Neural progenitor cell (in vitro differentiated cells): ENCODE data around the gene RUBCN. TPM values are rescaled to one million over a fixed set of nuclear protein-coding genes. Genes with fewer than 3 reads are reported as not detected.
A peak's percentile ranks its signal among the peaks of the same experiment; 100 is the strongest.

Experiments
- DNase-seq: peaks from one replicate; pipeline ENCODE4 v3.0.0-alpha.2; 2016; ENCODE audit warnings: low spot score
- H2AFZ ChIP-seq: fragments of 200-600 bp; sonication (generic); replicated peaks from 2 replicates; pipeline ENCODE4 v1.6.1; 2016; ENCODE audit warnings: antibody characterized with exemption
- H3F3A ChIP-seq: fragments of 200-600 bp; sonication (generic); 2 replicates; pipeline ENCODE4 v1.6.1; 2016; ENCODE audit warnings: antibody characterized with exemption, low read depth
- H3K27ac ChIP-seq: fragments of 200-600 bp; sonication (generic); 2 replicates; pipeline ENCODE4 v1.5.1; 2016; ENCODE audit warnings: mild to moderate bottlenecking
- H3K27me3 ChIP-seq: fragments of 200-600 bp; sonication (generic); 2 replicates; pipeline ENCODE4 v1.6.1; 2016; ENCODE audit warnings: mild to moderate bottlenecking, moderate library complexity
- H3K36me3 ChIP-seq: fragments of 200-600 bp; sonication (generic); 2 replicates; pipeline ENCODE4 v1.5.1; 2016
- H3K4me1 ChIP-seq: fragments of 200-600 bp; sonication (generic); 2 replicates; pipeline ENCODE4 v1.6.1; 2016; ENCODE audit warnings: mixed run types
- H3K4me2 ChIP-seq: fragments of 200-600 bp; sonication (generic); 2 replicates; pipeline ENCODE4 v1.6.1; 2016
- H3K4me3 ChIP-seq: fragments of 200-600 bp; sonication (generic); 2 replicates; pipeline ENCODE4 v1.5.1; 2016
- H3K79me2 ChIP-seq: fragments of 200-600 bp; sonication (generic); 2 replicates; pipeline ENCODE4 v1.6.1; 2016; ENCODE audit warnings: low read depth
- H3K9ac ChIP-seq: fragments of 200-600 bp; sonication (generic); 2 replicates; pipeline ENCODE4 v1.6.1; 2016
- H3K9me3 ChIP-seq: fragments of 200-600 bp; sonication (generic); 2 replicates; pipeline ENCODE4 v1.5.1; 2016; ENCODE audit warnings: low read depth
- H4K20me1 ChIP-seq: fragments of 200-600 bp; sonication (generic); 2 replicates; pipeline ENCODE4 v1.6.1; 2016; ENCODE audit warnings: low read depth
- H3K27ac Mint-ChIP-seq: 3 replicates; pipeline ENCODE4 v1.8.0; 2021; ENCODE audit warnings: mixed read lengths
- H3K27me3 Mint-ChIP-seq: 2 replicates; pipeline ENCODE4 v1.8.0; 2022; ENCODE audit warnings: low read depth, mild to moderate bottlenecking, inconsistent platforms, moderate library complexity, mixed read lengths; ENCODE audit not compliant: insufficient read depth
- H3K36me3 Mint-ChIP-seq: 3 replicates; pipeline ENCODE4 v1.8.0; 2021; ENCODE audit warnings: mixed read lengths
- H3K4me1 Mint-ChIP-seq: 3 replicates; pipeline ENCODE4 v1.8.0; 2021; ENCODE audit warnings: mixed read lengths
- H3K4me3 Mint-ChIP-seq: 3 replicates; pipeline ENCODE4 v1.8.0; 2021; ENCODE audit warnings: mild to moderate bottlenecking, moderate library complexity, mixed read lengths
- H3K9me3 Mint-ChIP-seq: 3 replicates; pipeline ENCODE4 v1.8.0; 2020; ENCODE audit warnings: mixed read lengths
- CTCF ChIP-seq: fragments of 200-600 bp; sonication (generic); IDR thresholded peaks from 2 replicates; pipeline ENCODE4 v1.5.1; 2017; ENCODE audit warnings: antibody characterized with exemption, mild to moderate bottlenecking
- EZH2 ChIP-seq: fragments of 200-600 bp; sonication (generic); IDR thresholded peaks from 2 replicates; pipeline ENCODE4 v1.6.1; 2017; ENCODE audit warnings: antibody characterized with exemption, mild to moderate bottlenecking, moderate library complexity
- EZH2phosphoT487 ChIP-seq: fragments of 200-600 bp; sonication (generic); IDR thresholded peaks from 2 replicates; pipeline ENCODE4 v1.6.1; 2017; ENCODE audit warnings: antibody characterized with exemption
- total RNA-seq: library from RNA; depleted of rRNA; stranded (reverse); fragments of >200 nt; gene quantifications from 2 replicates; pipeline ENCODE4 v1.2.3, GENCODE V29; 2015; ENCODE audit warnings: low replicate concordance

RUBCN gene
- total RNA-seq, 1 donor from 2014 or later, result 6.4 TPM

- Mint-ChIP-seq H3K9me3 (no peaks in the 10 kb centered on the region), H3K27me3 (peaks cover 3% of the 10 kb centered on the region), H3K4me1 (no peaks in the 10 kb centered on the region), H3K27ac (no peak overlapping the region), H3K36me3 (peaks cover 26% of the 10 kb centered on the region), H3K4me3 (no peak overlapping the region)
- no peaks in the 10 kb centered on the region for H3K36me3 ChIP-seq
- H3K27me3 ChIP-seq, result no peaks in the 10 kb centered on the region
- no peaks in the 10 kb centered on the region for H3K9me3 ChIP-seq
- DNase-seq, result no peak
- H3F3A ChIP-seq, result no peaks in the 10 kb centered on the region
- TF ChIP-seq EZH2 (no peak), CTCF (no peak), EZH2phosphoT487 (no peak)
- no peak overlapping the region for H2AFZ ChIP-seq
- H4K20me1 ChIP-seq, result no peaks in the 10 kb centered on the region
- no peak overlapping the region for H3K4me2 ChIP-seq
- no peak overlapping the region for H3K27ac ChIP-seq
- no peak overlapping the region for H3K4me3 ChIP-seq
- H3K79me2 ChIP-seq, result no peaks in the 10 kb centered on the region
- no peak overlapping the region for H3K9ac ChIP-seq
- H3K4me1 ChIP-seq, result no peaks in the 10 kb centered on the region
Measured at GRCh38 chr3:197674741-197675562, 61.8 kb downstream of the RUBCN start.

- Mint-ChIP-seq H3K4me3 (no peak overlapping the region), H3K27me3 (peaks cover 3% of the 10 kb centered on the region), H3K4me1 (no peaks in the 10 kb centered on the region), H3K9me3 (no peaks in the 10 kb centered on the region), H3K27ac (peak overlapping the region; percentile 46), H3K36me3 (peaks cover 21% of the 10 kb centered on the region)
- no peaks in the 10 kb centered on the region for H3F3A ChIP-seq
- no peaks in the 10 kb centered on the region for H3K36me3 ChIP-seq
- no peaks in the 10 kb centered on the region for H3K9me3 ChIP-seq
- DNase-seq, result no peak
- H3K79me2 ChIP-seq, result no peaks in the 10 kb centered on the region
- no peak overlapping the region for H3K4me2 ChIP-seq
- H3K4me1 ChIP-seq, result no peaks in the 10 kb centered on the region
- H3K9ac ChIP-seq, result no peak overlapping the region
- H2AFZ ChIP-seq, result no peak overlapping the region
- no peaks in the 10 kb centered on the region for H4K20me1 ChIP-seq
- H3K4me3 ChIP-seq, result no peak overlapping the region
- no peak for TF ChIP-seq EZH2
- no peak for TF ChIP-seq EZH2phosphoT487
- no peak for TF ChIP-seq CTCF
- H3K27me3 ChIP-seq, result no peaks in the 10 kb centered on the region
- no peak overlapping the region for H3K27ac ChIP-seq
Measured at GRCh38 chr3:197673170-197673569, 63.5 kb downstream of the RUBCN start.

DNA sequence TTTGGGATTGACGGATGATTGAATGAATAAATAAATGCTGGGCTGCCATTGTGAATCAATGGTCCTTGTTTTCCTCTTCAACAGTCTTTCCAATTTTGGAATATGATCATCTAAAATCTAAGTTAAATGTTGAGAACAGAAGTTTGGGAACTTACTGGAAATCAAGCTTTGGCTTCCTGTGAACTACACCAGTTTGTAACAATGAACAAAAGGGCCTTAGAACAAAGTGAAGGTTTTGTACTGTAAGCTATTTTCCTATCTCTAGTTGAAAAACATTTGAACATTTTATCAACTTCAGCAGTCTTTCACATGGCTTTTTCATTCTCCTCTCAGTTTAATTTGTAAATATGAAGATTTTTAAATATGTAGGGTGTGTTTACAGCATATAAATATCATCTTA is 66.3 kb downstream of the RUBCN start:
- Mint-ChIP-seq H3K27ac (no peak overlapping the region), H3K4me1 (no peaks in the 10 kb centered on the region), H3K9me3 (no peaks in the 10 kb centered on the region), H3K4me3 (no peak overlapping the region), H3K36me3 (peaks cover 15% of the 10 kb centered on the region), H3K27me3 (peaks cover 5% of the 10 kb centered on the region)
- Histone ChIP-seq H3F3A (no peaks in the 10 kb centered on the region), H3K9me3 (no peaks in the 10 kb centered on the region), H3K36me3 (no peaks in the 10 kb centered on the region), H3K79me2 (no peaks in the 10 kb centered on the region), H3K4me2 (no peak overlapping the region), H4K20me1 (no peaks in the 10 kb centered on the region), H3K4me1 (no peaks in the 10 kb centered on the region), H3K27ac (no peak overlapping the region), H2AFZ (no peak overlapping the region), H3K4me3 (no peak overlapping the region), H3K9ac (no peak overlapping the region), H3K27me3 (no peaks in the 10 kb centered on the region)
- TF ChIP-seq EZH2 (no peak), CTCF (no peak), EZH2phosphoT487 (no peak)
- DNase-seq, result no peak
